ENCODE data around the gene MAP2K5. TPM values are rescaled to one million over a fixed set of nuclear protein-coding genes. Genes with fewer than 3 reads are reported as not detected.

MAP2K5 gene
- total and polyA plus RNA-seq, 7 donors, result 11.3 to 19.4 (median 14.3) TPM

DNA sequence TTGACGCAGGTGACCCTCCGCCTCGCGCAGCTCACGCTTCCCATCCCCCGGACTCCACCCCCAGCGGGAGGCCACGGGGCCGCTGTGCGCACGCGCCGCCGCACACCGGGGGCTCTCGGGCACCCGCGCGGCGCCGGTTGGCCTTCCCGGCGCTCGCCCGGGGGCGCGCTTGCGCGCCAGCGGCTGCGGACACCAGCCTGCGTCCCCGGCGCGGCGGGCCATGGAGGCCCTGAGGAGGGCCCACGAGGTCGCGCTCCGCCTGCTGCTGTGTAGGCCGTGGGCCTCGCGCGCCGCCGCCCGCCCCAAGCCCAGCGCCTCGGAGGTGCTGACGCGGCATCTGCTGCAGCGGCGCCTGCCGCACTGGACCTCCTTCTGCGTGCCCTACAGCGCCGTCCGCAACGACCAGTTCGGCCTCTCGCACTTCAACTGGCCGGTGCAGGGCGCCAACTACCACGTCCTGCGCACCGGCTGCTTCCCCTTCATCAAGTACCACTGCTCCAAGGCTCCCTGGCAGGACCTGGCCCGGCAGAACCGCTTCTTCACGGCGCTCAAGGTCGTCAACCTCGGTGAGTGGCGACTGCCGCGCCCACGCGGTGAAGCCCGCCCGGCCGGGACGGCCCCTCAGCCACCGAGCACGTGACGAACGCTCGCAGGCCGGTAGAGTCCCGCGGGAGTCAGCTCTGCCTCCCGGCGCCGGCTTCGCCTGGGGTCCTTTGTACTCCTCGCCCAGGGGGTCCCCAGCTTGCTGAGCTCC lies 21.3 kb upstream of the MAP2K5 start, which contains the start of gene C15orf61:
TSS of gene C15orf61 (plus strand) at position 103 of the 754 bp plus-strand sequence. CDS start at position 221, 118 bp downstream.
- no peaks in the 10 kb centered on the region for H3K9me3 ChIP-seq
- H3K36me3 ChIP-seq, result peaks cover 0 to 8% (median 0%) of the 10 kb centered on the region in 4 donors
- TF ChIP-seq, protein P1, sequence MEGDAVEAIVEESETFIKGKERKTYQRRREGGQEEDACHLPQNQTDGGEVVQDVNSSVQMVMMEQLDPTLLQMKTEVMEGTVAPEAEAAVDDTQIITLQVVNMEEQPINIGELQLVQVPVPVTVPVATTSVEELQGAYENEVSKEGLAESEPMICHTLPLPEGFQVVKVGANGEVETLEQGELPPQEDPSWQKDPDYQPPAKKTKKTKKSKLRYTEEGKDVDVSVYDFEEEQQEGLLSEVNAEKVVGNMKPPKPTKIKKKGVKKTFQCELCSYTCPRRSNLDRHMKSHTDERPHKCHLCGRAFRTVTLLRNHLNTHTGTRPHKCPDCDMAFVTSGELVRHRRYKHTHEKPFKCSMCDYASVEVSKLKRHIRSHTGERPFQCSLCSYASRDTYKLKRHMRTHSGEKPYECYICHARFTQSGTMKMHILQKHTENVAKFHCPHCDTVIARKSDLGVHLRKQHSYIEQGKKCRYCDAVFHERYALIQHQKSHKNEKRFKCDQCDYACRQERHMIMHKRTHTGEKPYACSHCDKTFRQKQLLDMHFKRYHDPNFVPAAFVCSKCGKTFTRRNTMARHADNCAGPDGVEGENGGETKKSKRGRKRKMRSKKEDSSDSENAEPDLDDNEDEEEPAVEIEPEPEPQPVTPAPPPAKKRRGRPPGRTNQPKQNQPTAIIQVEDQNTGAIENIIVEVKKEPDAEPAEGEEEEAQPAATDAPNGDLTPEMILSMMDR (IDR thresholded peaks at IDR 0.05), result no peak
- TF ChIP-seq EP300 (IDR thresholded peaks at IDR 0.05), result no peak
- TF ChIP-seq POLR2AphosphoS5 (IDR thresholded peaks at IDR 0.05), result peak in 3 of 4 donors; percentile 60 to 83 (median 83)
- TF ChIP-seq POLR2A (IDR thresholded peaks at IDR 0.05), result peak; percentile 28 to 42
- H3K27ac ChIP-seq, result peak within 1 kb of the TSS; percentile 92 to 98 (median 96)
- intact Hi-C loops (cut with DNase I), result loop anchor here (1.0 to 10.0 kb wide), 4 partner anchors 21 to 711 kb away; partner anchors contain the start of genes AAGAB, IQCH and MAP2K5
- peaks cover 0 to 27% (median 22%) of the 10 kb centered on the region in 4 donors for H3K4me1 ChIP-seq
- DNase-seq, result peak; percentile 92
- 0% methylated on average over 94 of the region's 94 CpGs for WGBS, 2 donors
- no peaks in the 10 kb centered on the region for H3K27me3 ChIP-seq
- H3K4me3 ChIP-seq, result peak within 1 kb of the TSS; percentile 65 to 86 (median 84)

DNA sequence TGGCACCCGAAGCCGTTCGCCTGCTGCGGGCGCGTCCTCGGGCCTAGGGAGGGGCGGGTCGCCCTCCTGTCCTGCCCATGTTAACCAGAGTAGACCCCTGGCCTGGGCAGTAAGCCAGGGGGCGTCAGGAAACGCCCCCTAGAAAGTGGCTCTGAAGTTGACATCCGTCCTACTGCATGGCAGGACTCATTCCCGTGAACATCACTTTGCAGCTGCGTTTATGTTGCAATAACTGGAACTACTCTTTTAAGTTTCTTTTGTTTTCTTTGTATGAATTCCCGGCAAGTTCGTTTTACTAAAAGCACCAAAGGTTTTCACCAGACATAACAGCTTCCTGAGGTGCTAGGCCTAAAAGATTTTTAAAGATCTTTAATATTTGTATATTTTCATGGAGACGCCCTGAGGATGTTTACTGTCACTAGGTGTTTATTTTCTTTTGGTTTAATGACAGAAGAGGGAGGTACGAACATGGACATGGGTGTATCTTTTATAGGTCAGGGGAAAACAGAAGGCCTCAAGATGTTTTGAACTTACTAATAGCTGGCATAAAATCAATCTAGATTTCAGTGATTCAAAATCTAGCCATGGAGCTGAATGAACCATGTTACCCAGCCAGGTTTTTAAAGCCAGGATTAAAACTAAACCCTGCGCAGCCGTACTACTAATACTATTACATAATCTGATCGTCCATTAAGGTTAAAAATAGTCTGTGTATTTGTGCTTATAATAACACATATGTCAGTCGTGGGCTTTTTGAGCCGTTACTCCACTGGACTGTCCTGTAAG lies 20.5 kb upstream of the MAP2K5 start:
- DNase-seq, result no peak
- 2 to 5% methylated on average over 23 of the region's 23 CpGs for WGBS, 2 donors
- intact Hi-C loops (cut with DNase I), result loop anchor here (1.0 to 10.0 kb wide), 4 partner anchors 20 to 710 kb away; partner anchors contain the start of genes AAGAB, IQCH and MAP2K5
- peaks cover 0 to 2% (median 0%) of the 10 kb centered on the region in 4 donors for H3K36me3 ChIP-seq
- TF ChIP-seq POLR2A (IDR thresholded peaks at IDR 0.05) (no peak), POLR2AphosphoS5 (IDR thresholded peaks at IDR 0.05) (peak in 1 of 4 donors; percentile 38)
- H3K9me3 ChIP-seq, result no peaks in the 10 kb centered on the region
- H3K27ac ChIP-seq, result peak overlapping the region; percentile 92 to 98 (median 96)
- H3K4me1 ChIP-seq, result peaks cover 0 to 27% (median 22%) of the 10 kb centered on the region in 4 donors
- peak overlapping the region; percentile 65 to 86 (median 84) for H3K4me3 ChIP-seq
- H3K27me3 ChIP-seq, result no peaks in the 10 kb centered on the region

DNA sequence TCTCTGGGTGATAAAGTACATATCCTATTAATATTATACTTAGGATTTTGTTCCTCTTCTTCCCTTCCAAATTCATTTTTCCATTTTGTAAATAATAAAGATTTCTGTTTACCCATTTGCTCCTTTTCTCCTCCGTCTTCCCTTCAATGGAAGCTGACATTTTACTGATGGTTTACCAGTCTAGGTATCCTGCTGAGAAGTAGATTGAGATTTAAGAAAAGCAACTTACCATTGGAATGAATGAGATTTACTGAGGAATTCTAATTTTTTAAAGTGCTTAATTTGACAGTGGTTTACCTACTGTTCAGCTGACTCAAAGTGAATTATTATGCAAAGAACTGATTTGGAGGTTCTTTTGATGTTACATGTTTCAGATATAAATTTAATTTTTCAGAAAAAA lies 19.2 kb upstream of the MAP2K5 start:
- H3K36me3 ChIP-seq, result peaks cover 0 to 16% (median 3%) of the 10 kb centered on the region in 4 donors
- H3K27ac ChIP-seq, result peak overlapping the region in 2 of 4 donors; percentile 95 to 96
- no peaks in the 10 kb centered on the region for H3K9me3 ChIP-seq
- 70 to 98% methylated on average over 1 of the region's 1 CpG for WGBS, 2 donors
- no peak overlapping the region for H3K4me3 ChIP-seq
- H3K27me3 ChIP-seq, result no peaks in the 10 kb centered on the region
- TF ChIP-seq, protein P1 (IDR thresholded peaks at IDR 0.05), result no peak
- TF ChIP-seq POLR2AphosphoS5 (IDR thresholded peaks at IDR 0.05) (no peak), EP300 (IDR thresholded peaks at IDR 0.05) (no peak), POLR2A (IDR thresholded peaks at IDR 0.05) (no peak)
- peaks cover 0 to 27% (median 22%) of the 10 kb centered on the region in 4 donors for H3K4me1 ChIP-seq
- intact Hi-C loops (cut with DNase I), result loop anchor here (5.0 to 10.0 kb wide), 3 partner anchors 269 to 709 kb away; partner anchors contain the start of genes AAGAB and IQCH
- DNase-seq, result no peak

DNA sequence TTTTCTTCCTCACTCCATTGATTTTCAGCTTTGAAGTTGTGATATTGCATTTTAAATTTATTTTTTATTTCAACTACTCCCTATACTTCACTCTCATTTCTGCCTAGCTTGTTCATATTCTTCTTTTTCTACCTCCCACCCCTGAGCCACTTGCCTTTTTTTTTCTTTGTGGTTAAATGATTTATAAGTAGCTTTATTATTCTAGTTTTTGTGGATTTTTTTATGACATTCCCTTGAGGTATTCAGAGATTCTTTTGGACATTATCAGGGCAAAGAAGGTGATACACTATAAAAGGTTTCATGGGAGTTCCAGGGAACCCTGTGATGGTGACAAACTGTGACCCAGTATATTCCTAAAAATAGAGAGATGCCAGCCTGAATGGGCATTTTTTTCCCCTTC lies 18.3 kb upstream of the MAP2K5 start:
- no peaks in the 10 kb centered on the region for H3K27me3 ChIP-seq
- no peaks in the 10 kb centered on the region for H3K9me3 ChIP-seq
- no peak overlapping the region for H3K27ac ChIP-seq
- peaks cover 0 to 21% (median 3%) of the 10 kb centered on the region in 4 donors for H3K36me3 ChIP-seq
- H3K4me1 ChIP-seq, result peaks cover 0 to 27% (median 22%) of the 10 kb centered on the region in 4 donors
- intact Hi-C loops (cut with DNase I), result loop anchor here (5.0 to 10.0 kb wide), 3 partner anchors 269 to 708 kb away; partner anchors contain the start of genes AAGAB and IQCH
- TF ChIP-seq POLR2A (IDR thresholded peaks at IDR 0.05) (no peak), EP300 (IDR thresholded peaks at IDR 0.05) (no peak), POLR2AphosphoS5 (IDR thresholded peaks at IDR 0.05) (no peak)
- TF ChIP-seq, protein P1 (IDR thresholded peaks at IDR 0.05), result no peak
- no peak for DNase-seq
- H3K4me3 ChIP-seq, result no peak overlapping the region
